Pericardium fibroblast (primary cell): ENCODE results near the gene KCNE1. TPM values are rescaled to one million over a fixed set of nuclear protein-coding genes. Genes with fewer than 3 reads are reported as not detected.

Experiments
- total RNA-seq: library from RNA; depleted of rRNA; stranded (reverse); fragments of >200 nt; gene quantifications from 2 replicates; pipeline ENCODE4 v1.2.3, GENCODE V29; 2015

The KCNE1 gene
- 0.35 TPM in 1 of 2 replicates, not detected in the other for total RNA-seq

GRCh38 chr21:34511787-34512455 is at the start of gene KCNE1:
Gene KCNE1, minus strand, starts transcription at chr21:34512210. Its CDS starts 62,576 bp downstream, at chr21:34449634.

DNA sequence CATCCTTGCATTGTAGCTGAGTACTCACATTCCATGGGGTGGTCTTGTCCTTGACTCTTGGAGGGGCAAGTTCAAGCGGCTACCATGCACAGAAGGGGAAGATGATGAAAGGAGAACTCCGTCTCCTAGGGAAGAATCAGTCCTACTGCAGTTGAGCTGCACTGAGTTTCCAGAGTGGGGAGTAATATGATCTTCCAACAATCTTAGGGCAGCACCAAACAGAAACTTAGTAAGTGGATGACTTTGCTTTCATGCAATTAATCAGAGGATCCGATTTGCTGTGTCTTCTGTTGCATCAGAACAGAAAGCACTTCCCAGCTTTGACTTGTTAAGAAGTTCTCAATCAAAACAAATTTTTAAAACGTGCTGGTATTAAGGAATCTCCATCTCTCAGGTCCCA is 88.2 kb downstream of the KCNE1 start, which contains the start of gene SMIM34:
Gene SMIM34 (minus strand): TSS at position 147 of the 400 bp plus-strand sequence. CDS start 112 bp downstream, at position 35.

Other genes starting within 250 kb of the KCNE1 start
- not detected in 2 replicates for gene KCNE2, start 148.2 kb downstream of the KCNE1 start, total RNA-seq
- gene SMIM11, start 136.7 kb downstream of the KCNE1 start, total RNA-seq, result 0.47 and 15.3 TPM in 2 replicates
- 0.43 TPM in 1 of 2 replicates, not detected in the other for gene SMIM34, start 88.3 kb downstream of the KCNE1 start, total RNA-seq
- 14.5 and 23.1 TPM in 2 replicates for gene RCAN1, start 102.9 kb upstream of the KCNE1 start, total RNA-seq
- gene CLIC6, start 156.8 kb upstream of the KCNE1 start, total RNA-seq, result not detected in 2 replicates